Liver (tissue), 9 donors: ENCODE data around the gene SLTM. TPM values are rescaled to one million over a fixed set of nuclear protein-coding genes. Genes with fewer than 3 reads are reported as not detected.

Experiments
- DNase-seq: peaks from one replicate; pipeline ENCODE4 v3.0.0-alpha.2; 2017; ENCODE audit warnings: low spot score
- H3K27ac ChIP-seq, 2 donors: one replicate each; pipeline ENCODE4 v1.7.0; 2013; ENCODE audit warnings: inconsistent platforms in 2 of 2, low read length in 2 of 2, control low read depth in 1 of 2, low read depth in 1 of 2, mild to moderate bottlenecking in 1 of 2
- H3K27me3 ChIP-seq, 4 donors: one replicate each; pipeline versions ENCODE4 v1.6.1 to v1.7.0; 2013; ENCODE audit warnings: low read length in 3 of 4, inconsistent platforms in 1 of 4, mild to moderate bottlenecking in 1 of 4, moderate library complexity in 1 of 4; ENCODE audit not compliant: control insufficient read depth in 4 of 4, insufficient read depth in 4 of 4
- H3K36me3 ChIP-seq, 4 donors: one replicate each; pipeline versions ENCODE4 v1.6.1 to v1.7.0; 2013; ENCODE audit warnings: low read length in 3 of 4, mild to moderate bottlenecking in 3 of 4, low read depth in 1 of 4, moderate library complexity in 1 of 4; ENCODE audit not compliant: control insufficient read depth in 4 of 4, insufficient read depth in 3 of 4
- H3K4me1 ChIP-seq, 4 donors: one replicate each; pipeline versions ENCODE4 v1.6.1 to v1.7.0; 2013; ENCODE audit warnings: low read length in 3 of 4, mild to moderate bottlenecking in 3 of 4, moderate library complexity in 1 of 4; ENCODE audit not compliant: control insufficient read depth in 4 of 4, insufficient read depth in 4 of 4
- H3K4me3 ChIP-seq, 3 donors: one replicate each; pipeline versions ENCODE4 v1.6.1 to v1.7.0; 2013; ENCODE audit warnings: low read length in 3 of 3, control low read depth in 1 of 3, low read depth in 1 of 3, mild to moderate bottlenecking in 1 of 3
- H3K9ac ChIP-seq, 2 donors: one replicate each; pipeline ENCODE4 v1.7.0; 2013; ENCODE audit warnings: low read length in 2 of 2, mild to moderate bottlenecking in 2 of 2, moderate library complexity in 2 of 2, control low read depth in 1 of 2, low read depth in 1 of 2
- H3K9me3 ChIP-seq, 4 donors: one replicate each; pipeline versions ENCODE4 v1.6.1 to v1.7.0; 2013; ENCODE audit warnings: low read length in 3 of 4; ENCODE audit not compliant: control insufficient read depth in 4 of 4
- ATF3 ChIP-seq: IDR thresholded peaks from 2 replicates; pipeline ENCODE4 v1.6.1; 2016; ENCODE audit warnings: antibody characterized with exemption
- EGR1 ChIP-seq, 2 donors: IDR thresholded peaks; 2 replicates each; pipeline ENCODE4 v1.6.1; 2016 to 2018; ENCODE audit warnings: antibody characterized with exemption in 2 of 2, low read depth in 2 of 2
- FOXA1 ChIP-seq: IDR thresholded peaks from 2 replicates; pipeline ENCODE4 v1.6.1; 2016; ENCODE audit warnings: antibody characterized with exemption
- FOXA2 ChIP-seq: IDR thresholded peaks from 2 replicates; pipeline ENCODE4 v1.6.1; 2016; ENCODE audit warnings: antibody characterized with exemption
- GABPA ChIP-seq, 2 donors: IDR thresholded peaks in 1 of 2; conservative IDR thresholded peaks in 1 of 2; 2 replicates each; pipeline ENCODE4 v1.6.1; 2016; ENCODE audit warnings: antibody characterized with exemption in 2 of 2, mild to moderate bottlenecking in 1 of 2, moderate library complexity in 1 of 2
- HNF4A ChIP-seq, 2 donors: conservative IDR thresholded peaks; 2 replicates each; pipeline ENCODE4 v1.6.1; 2016; ENCODE audit warnings: antibody characterized with exemption in 2 of 2, mild to moderate bottlenecking in 2 of 2
- HNF4G ChIP-seq: IDR thresholded peaks from 2 replicates; pipeline ENCODE4 v1.6.1; 2016; ENCODE audit warnings: antibody characterized with exemption
- JUND ChIP-seq, 2 donors: IDR thresholded peaks; 2 replicates each; pipeline ENCODE4 v1.6.1; 2016; ENCODE audit warnings: antibody characterized with exemption in 2 of 2
- MAX ChIP-seq: IDR thresholded peaks from 2 replicates; pipeline ENCODE4 v1.6.1; 2016; ENCODE audit warnings: antibody characterized with exemption
- NR2F2 ChIP-seq: IDR thresholded peaks from 2 replicates; pipeline ENCODE4 v1.6.1; 2016; ENCODE audit warnings: antibody characterized with exemption
- RAD21 ChIP-seq, 2 donors: IDR thresholded peaks; 2 replicates each; pipeline ENCODE4 v1.6.1; 2016; ENCODE audit warnings: antibody characterized with exemption in 2 of 2, mild to moderate bottlenecking in 2 of 2
- RXRA ChIP-seq, 2 donors: IDR thresholded peaks; 2 replicates each; pipeline ENCODE4 v1.6.1; 2017 to 2018; ENCODE audit warnings: antibody characterized with exemption in 2 of 2, mild to moderate bottlenecking in 1 of 2
- SP1 ChIP-seq: IDR thresholded peaks from 2 replicates; pipeline ENCODE4 v1.6.1; 2018; ENCODE audit warnings: antibody characterized with exemption, mild to moderate bottlenecking
- TAF1 ChIP-seq: conservative IDR thresholded peaks from 2 replicates; pipeline ENCODE4 v1.6.1; 2016; ENCODE audit warnings: antibody characterized with exemption, mild to moderate bottlenecking
- YY1 ChIP-seq: IDR thresholded peaks from 2 replicates; pipeline ENCODE4 v1.6.1; 2016; ENCODE audit warnings: antibody characterized with exemption, mild to moderate bottlenecking
- WGBS: extraction: QIAGEN DNeasy Blood & Tissue Kit; methylation state at CpG from one replicate; pipeline ENCODE4 v1.1.7; 2013; 5-methylcytosine and 5-hydroxymethylcytosine counted together
- polyA plus RNA-seq, 2 donors: library from polyadenylated mRNA; stranded (reverse) in 1 of 2; unstranded in 1 of 2; fragments of 200-250 nt in 1 of 2; fragments of >200 nt in 1 of 2; fragmentation: Nextera tagmentation in 1 of 2; extraction: Ambion mirVana in 1 of 2; gene quantifications; one replicate each; pipeline versions ENCODE4 v1.2.1 to v1.2.3, GENCODE V29; 2013 to 2015
- total RNA-seq, 2 donors: library from RNA; depleted of rRNA; stranded (reverse); fragments of >200 nt; gene quantifications; one replicate each; pipeline ENCODE4 v1.2.3, GENCODE V29; 2014
- TF ChIP-seq, protein P1 (sequence below): IDR thresholded peaks from 2 replicates; pipeline ENCODE4 v1.6.1; 2016; ENCODE audit warnings: antibody characterized with exemption
- TF ChIP-seq, protein P2 (sequence below): IDR thresholded peaks from 2 replicates; pipeline ENCODE4 v1.6.1; 2016; ENCODE audit warnings: antibody characterized with exemption, mild to moderate bottlenecking
- TF ChIP-seq, protein P3 (sequence below): fragments of 150-350 bp; IDR thresholded peaks from 2 replicates; pipeline ENCODE4 v1.5.1; 2017; ENCODE audit warnings: improper control_type of control experiment, low read depth, low read length; ENCODE audit not compliant: missing input control
- donor health status: healthy.
- donor health status: healthy.
- donor health status: healthy.
- donor health status: healthy.
- donor health status: healthy.

Gene SLTM
- total and polyA plus RNA-seq, 4 donors, result 20.4 to 78.1 (median 50.1) TPM

DNA sequence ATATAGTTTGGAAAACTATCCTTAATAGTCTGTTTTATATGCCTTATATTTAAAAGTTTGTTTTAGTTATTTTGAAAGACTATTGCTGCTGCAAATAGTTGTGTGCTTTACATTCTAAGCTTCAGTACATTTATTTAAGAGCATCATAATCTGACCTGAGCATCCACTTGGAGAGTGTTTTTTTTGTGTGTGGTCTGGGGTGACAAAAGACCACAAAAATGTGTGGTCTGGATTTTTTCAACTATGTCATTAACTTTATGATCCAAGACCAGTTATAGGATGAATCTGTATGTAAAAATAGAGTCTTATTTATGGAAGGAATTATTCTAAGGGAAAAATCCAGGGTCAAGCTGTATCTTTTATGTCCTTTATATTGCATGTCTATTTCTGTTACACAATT is 77.4 kb downstream of the SLTM start:
- Histone ChIP-seq H3K4me1 (no peaks in the 10 kb centered on the region), H3K27ac (no peak overlapping the region), H3K9me3 (no peaks in the 10 kb centered on the region), H3K27me3 (no peaks in the 10 kb centered on the region), H3K9ac (no peak overlapping the region), H3K36me3 (peaks cover 0 to 2% (median under 1%) of the 10 kb centered on the region in 4 donors), H3K4me3 (no peak overlapping the region)
- DNase-seq, result no peak
- TF ChIP-seq SP1, result no peak
- TF ChIP-seq HNF4A (conservative IDR thresholded peaks at IDR 0.05), result no peak
- TF ChIP-seq, protein P1, sequence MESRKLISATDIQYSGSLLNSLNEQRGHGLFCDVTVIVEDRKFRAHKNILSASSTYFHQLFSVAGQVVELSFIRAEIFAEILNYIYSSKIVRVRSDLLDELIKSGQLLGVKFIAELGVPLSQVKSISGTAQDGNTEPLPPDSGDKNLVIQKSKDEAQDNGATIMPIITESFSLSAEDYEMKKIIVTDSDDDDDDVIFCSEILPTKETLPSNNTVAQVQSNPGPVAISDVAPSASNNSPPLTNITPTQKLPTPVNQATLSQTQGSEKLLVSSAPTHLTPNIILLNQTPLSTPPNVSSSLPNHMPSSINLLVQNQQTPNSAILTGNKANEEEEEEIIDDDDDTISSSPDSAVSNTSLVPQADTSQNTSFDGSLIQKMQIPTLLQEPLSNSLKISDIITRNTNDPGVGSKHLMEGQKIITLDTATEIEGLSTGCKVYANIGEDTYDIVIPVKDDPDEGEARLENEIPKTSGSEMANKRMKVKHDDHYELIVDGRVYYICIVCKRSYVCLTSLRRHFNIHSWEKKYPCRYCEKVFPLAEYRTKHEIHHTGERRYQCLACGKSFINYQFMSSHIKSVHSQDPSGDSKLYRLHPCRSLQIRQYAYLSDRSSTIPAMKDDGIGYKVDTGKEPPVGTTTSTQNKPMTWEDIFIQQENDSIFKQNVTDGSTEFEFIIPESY, result no peak
- TF ChIP-seq MAX, result no peak
- TF ChIP-seq, protein P2, sequence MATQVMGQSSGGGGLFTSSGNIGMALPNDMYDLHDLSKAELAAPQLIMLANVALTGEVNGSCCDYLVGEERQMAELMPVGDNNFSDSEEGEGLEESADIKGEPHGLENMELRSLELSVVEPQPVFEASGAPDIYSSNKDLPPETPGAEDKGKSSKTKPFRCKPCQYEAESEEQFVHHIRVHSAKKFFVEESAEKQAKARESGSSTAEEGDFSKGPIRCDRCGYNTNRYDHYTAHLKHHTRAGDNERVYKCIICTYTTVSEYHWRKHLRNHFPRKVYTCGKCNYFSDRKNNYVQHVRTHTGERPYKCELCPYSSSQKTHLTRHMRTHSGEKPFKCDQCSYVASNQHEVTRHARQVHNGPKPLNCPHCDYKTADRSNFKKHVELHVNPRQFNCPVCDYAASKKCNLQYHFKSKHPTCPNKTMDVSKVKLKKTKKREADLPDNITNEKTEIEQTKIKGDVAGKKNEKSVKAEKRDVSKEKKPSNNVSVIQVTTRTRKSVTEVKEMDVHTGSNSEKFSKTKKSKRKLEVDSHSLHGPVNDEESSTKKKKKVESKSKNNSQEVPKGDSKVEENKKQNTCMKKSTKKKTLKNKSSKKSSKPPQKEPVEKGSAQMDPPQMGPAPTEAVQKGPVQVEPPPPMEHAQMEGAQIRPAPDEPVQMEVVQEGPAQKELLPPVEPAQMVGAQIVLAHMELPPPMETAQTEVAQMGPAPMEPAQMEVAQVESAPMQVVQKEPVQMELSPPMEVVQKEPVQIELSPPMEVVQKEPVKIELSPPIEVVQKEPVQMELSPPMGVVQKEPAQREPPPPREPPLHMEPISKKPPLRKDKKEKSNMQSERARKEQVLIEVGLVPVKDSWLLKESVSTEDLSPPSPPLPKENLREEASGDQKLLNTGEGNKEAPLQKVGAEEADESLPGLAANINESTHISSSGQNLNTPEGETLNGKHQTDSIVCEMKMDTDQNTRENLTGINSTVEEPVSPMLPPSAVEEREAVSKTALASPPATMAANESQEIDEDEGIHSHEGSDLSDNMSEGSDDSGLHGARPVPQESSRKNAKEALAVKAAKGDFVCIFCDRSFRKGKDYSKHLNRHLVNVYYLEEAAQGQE, result no peak
- TF ChIP-seq JUND (IDR thresholded peaks at IDR 0.05), result no peak
- TF ChIP-seq FOXA2, result no peak
- no peak for TF ChIP-seq YY1
- no peak for TF ChIP-seq NR2F2
- TF ChIP-seq HNF4G, result no peak
- no peak for TF ChIP-seq FOXA1
- TF ChIP-seq TAF1, result no peak
- TF ChIP-seq EGR1 (IDR thresholded peaks at IDR 0.05; ENCODE audit: low read depth in 2 of 2), result no peak
- TF ChIP-seq, protein P3, sequence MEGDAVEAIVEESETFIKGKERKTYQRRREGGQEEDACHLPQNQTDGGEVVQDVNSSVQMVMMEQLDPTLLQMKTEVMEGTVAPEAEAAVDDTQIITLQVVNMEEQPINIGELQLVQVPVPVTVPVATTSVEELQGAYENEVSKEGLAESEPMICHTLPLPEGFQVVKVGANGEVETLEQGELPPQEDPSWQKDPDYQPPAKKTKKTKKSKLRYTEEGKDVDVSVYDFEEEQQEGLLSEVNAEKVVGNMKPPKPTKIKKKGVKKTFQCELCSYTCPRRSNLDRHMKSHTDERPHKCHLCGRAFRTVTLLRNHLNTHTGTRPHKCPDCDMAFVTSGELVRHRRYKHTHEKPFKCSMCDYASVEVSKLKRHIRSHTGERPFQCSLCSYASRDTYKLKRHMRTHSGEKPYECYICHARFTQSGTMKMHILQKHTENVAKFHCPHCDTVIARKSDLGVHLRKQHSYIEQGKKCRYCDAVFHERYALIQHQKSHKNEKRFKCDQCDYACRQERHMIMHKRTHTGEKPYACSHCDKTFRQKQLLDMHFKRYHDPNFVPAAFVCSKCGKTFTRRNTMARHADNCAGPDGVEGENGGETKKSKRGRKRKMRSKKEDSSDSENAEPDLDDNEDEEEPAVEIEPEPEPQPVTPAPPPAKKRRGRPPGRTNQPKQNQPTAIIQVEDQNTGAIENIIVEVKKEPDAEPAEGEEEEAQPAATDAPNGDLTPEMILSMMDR, result no peak
- no peak for TF ChIP-seq RAD21 (IDR thresholded peaks at IDR 0.05)
- no peak for TF ChIP-seq RXRA (IDR thresholded peaks at IDR 0.05)

GRCh38 chr15:58854593-58854992 is 78.9 kb downstream of the SLTM start:
- no peak overlapping the region for H3K9ac ChIP-seq
- H3K27ac ChIP-seq, result no peak overlapping the region
- DNase-seq, result no peak
- no peaks in the 10 kb centered on the region for H3K4me1 ChIP-seq
- no peaks in the 10 kb centered on the region for H3K27me3 ChIP-seq
- H3K9me3 ChIP-seq, result no peaks in the 10 kb centered on the region
- no peak overlapping the region for H3K4me3 ChIP-seq
- WGBS, result 87% methylated on average over 4 of the region's 4 CpGs
- H3K36me3 ChIP-seq, result peaks cover 0 to 2% (median under 1%) of the 10 kb centered on the region in 4 donors
- no peak for TF ChIP-seq FOXA1
- TF ChIP-seq RAD21 (IDR thresholded peaks at IDR 0.05), result no peak
- no peak for TF ChIP-seq EGR1 (IDR thresholded peaks at IDR 0.05; ENCODE audit: low read depth in 2 of 2)
- TF ChIP-seq GABPA (IDR thresholded peaks at IDR 0.05 in 1 of 2, conservative IDR thresholded peaks at IDR 0.05 in 1 of 2), result no peak
- TF ChIP-seq FOXA2, result no peak
- no peak for TF ChIP-seq YY1
- TF ChIP-seq ATF3, result no peak
- no peak for TF ChIP-seq HNF4G
- TF ChIP-seq, protein P2, result no peak
- no peak for TF ChIP-seq NR2F2
- no peak for TF ChIP-seq JUND (IDR thresholded peaks at IDR 0.05)
- TF ChIP-seq HNF4A (conservative IDR thresholded peaks at IDR 0.05), result no peak
- TF ChIP-seq TAF1, result no peak
- TF ChIP-seq, protein P1, result no peak
